Measurements from ENCODE around the gene SLC36A2.
"Not testable (repeated sequence)": the region's sequence is repeated elsewhere in the genome, so short reads cannot be mapped to it uniquely, and the experiment has no call there.

SLC36A2 gene

GRCh38 chr5:151310932-151311331 is 36.4 kb downstream of the SLC36A2 start:
- Histone ChIP-seq H3K9me3 (ENCODE audit: control insufficient read depth, insufficient read depth, low read depth, low read length) (no peaks in the 10 kb centered on the region), H3K27ac (ENCODE audit: extremely low read depth, low read depth, low read length) (no peak overlapping the region), H3K4me1 (ENCODE audit: control insufficient read depth, insufficient read depth, low read length) (0 out of 2 replicates have a peak, but pooled peaks cover 6% of the 10 kb centered on the region), H3K36me3 (ENCODE audit: control insufficient read depth in 2 of 2, insufficient read depth in 1 of 2, low read length in 2 of 2) (no peaks in the 10 kb centered on the region), H3K4me3 (ENCODE audit: low read depth, low read length) (no peak overlapping the region)
- POLR2A ChIA-PET: no interaction called here
- no peak for TF ChIP-seq INSM2 (tag by site-specific recombination; IDR thresholded peaks at IDR 0.05)
- TF ChIP-seq ZNF521 (tag by site-specific recombination; IDR thresholded peaks at IDR 0.05): no peak
- peak; percentile 52 for TF ChIP-seq SETDB1 (IDR thresholded peaks at IDR 0.05; ENCODE audit: insufficient read length, low read length)
- CTCF ChIA-PET: interaction anchor here (0.8 to 1.3 kb wide), 2 partner anchors 14 to 185 kb away, joined by 3 to 4 read pairs; no protein-coding TSS in a partner anchor

GRCh38 chr5:151309821-151310220 is 37.5 kb downstream of the SLC36A2 start:
- POLR2A ChIA-PET: interaction anchor here (0.6 kb wide), 1 partner anchor 57 kb away, joined by 4 read pairs; the partner anchor contains the start of gene GM2A
- H3K36me3 ChIP-seq (ENCODE audit: control insufficient read depth in 2 of 2, insufficient read depth in 1 of 2, low read length in 2 of 2); CTCF ChIA-PET; H3K4me3 ChIP-seq (ENCODE audit: low read depth, low read length); H3K4me1 ChIP-seq (ENCODE audit: control insufficient read depth, insufficient read depth, low read length); H3K9me3 ChIP-seq (ENCODE audit: control insufficient read depth, insufficient read depth, low read depth, low read length); H3K27ac ChIP-seq (ENCODE audit: extremely low read depth, low read depth, low read length): not testable (repeated sequence)

GRCh38 chr5:151309266-151309665 is 38.1 kb downstream of the SLC36A2 start:
- H3K4me3 ChIP-seq (ENCODE audit: low read depth, low read length); H3K9me3 ChIP-seq (ENCODE audit: control insufficient read depth, insufficient read depth, low read depth, low read length); H3K36me3 ChIP-seq (ENCODE audit: control insufficient read depth in 2 of 2, insufficient read depth in 1 of 2, low read length in 2 of 2); CTCF ChIA-PET; POLR2A ChIA-PET; H3K4me1 ChIP-seq (ENCODE audit: control insufficient read depth, insufficient read depth, low read length); H3K27ac ChIP-seq (ENCODE audit: extremely low read depth, low read depth, low read length): not testable (repeated sequence)

- Histone ChIP-seq H3K4me1 (ENCODE audit: control insufficient read depth, insufficient read depth, low read length) (no peaks in the 10 kb centered on the region), H3K36me3 (ENCODE audit: control insufficient read depth in 2 of 2, insufficient read depth in 1 of 2, low read length in 2 of 2) (no peaks in the 10 kb centered on the region), H3K9me3 (ENCODE audit: control insufficient read depth, insufficient read depth, low read depth, low read length) (no peaks in the 10 kb centered on the region), H3K4me3 (ENCODE audit: low read depth, low read length) (no peak within 1 kb of the TSS), H3K27ac (ENCODE audit: extremely low read depth, low read depth, low read length) (no peak within 1 kb of the TSS)
- no peak for TF ChIP-seq ZNF701 (tag by site-specific recombination; IDR thresholded peaks at IDR 0.05)
- POLR2A ChIA-PET: no interaction called here
- CTCF ChIA-PET: no interaction called here
Measured at GRCh38 chr5:151303666-151304065, 43.7 kb downstream of the SLC36A2 start, which contains the start of gene SLC36A3. SLC36A3 (minus strand) TSS chr5:151303766; CDS start chr5:151303354, 412 bp downstream.

- ChIA-PET POLR2A (no interaction called here), CTCF (interaction anchor here (0.6 to 1.7 kb wide), 7 partner anchors 9 to 753 kb away, joined by 3 to 7 read pairs (median 3); no protein-coding TSS in a partner anchor)
- H3K27ac ChIP-seq (ENCODE audit: extremely low read depth, low read depth, low read length): no peak overlapping the region
- no peaks in the 10 kb centered on the region for H3K9me3 ChIP-seq (ENCODE audit: control insufficient read depth, insufficient read depth, low read depth, low read length)
- no peaks in the 10 kb centered on the region for H3K4me1 ChIP-seq (ENCODE audit: control insufficient read depth, insufficient read depth, low read length)
- no peak overlapping the region for H3K4me3 ChIP-seq (ENCODE audit: low read depth, low read length)
- no peaks in the 10 kb centered on the region for H3K36me3 ChIP-seq (ENCODE audit: control insufficient read depth in 2 of 2, insufficient read depth in 1 of 2, low read length in 2 of 2)
- TF ChIP-seq ZNF274 (IDR thresholded peaks at IDR 0.05; ENCODE audit: low read length) (no peak), ZNF274 (tag by site-specific recombination; IDR thresholded peaks at IDR 0.05; ENCODE audit: borderline replicate concordance) (no peak), MEIS1 (CRISPR knock-in tag; IDR thresholded peaks at IDR 0.05; ENCODE audit: borderline replicate concordance) (no peak), ZNF555 (tag by site-specific recombination; conservative IDR thresholded peaks at IDR 0.05) (no peak), PRDM6 (tag by site-specific recombination; IDR thresholded peaks at IDR 0.05) (no peak), SCRT1 (tag by site-specific recombination; IDR thresholded peaks at IDR 0.05; ENCODE audit: borderline replicate concordance) (peak; percentile 68), MYNN (tag by site-specific recombination; IDR thresholded peaks at IDR 0.05; ENCODE audit: borderline replicate concordance) (no peak), ZNF610 (tag by site-specific recombination; IDR thresholded peaks at IDR 0.05; ENCODE audit: borderline replicate concordance) (no peak), WT1 (tag by site-specific recombination; IDR thresholded peaks at IDR 0.05) (no peak), ZFHX2 (tag by site-specific recombination; conservative IDR thresholded peaks at IDR 0.05) (0 out of 2 replicates have a peak, but pooled peaks have one; percentile 19), MZF1 (tag by site-specific recombination; IDR thresholded peaks at IDR 0.05; ENCODE audit: borderline replicate concordance) (no peak), ZNF792 (tag by site-specific recombination; IDR thresholded peaks at IDR 0.05) (no peak), ZNF280D (tag by site-specific recombination; IDR thresholded peaks at IDR 0.05) (no peak)
Measured at GRCh38 chr5:151298063-151298855, 49.1 kb downstream of the SLC36A2 start.

Data from HEK293 (cell line).